GM12872 (cell line): ENCODE measurements around the gene SPAG17.

Experiments used
- CTCF ChIP-seq: IDR thresholded peaks from 3 replicates; pipeline ENCODE4 v1.5.1; 2011; ENCODE audit warnings: low read depth, mild to moderate bottlenecking, low read length, moderate library complexity; ENCODE audit not compliant: insufficient read depth

The SPAG17 gene

DNA sequence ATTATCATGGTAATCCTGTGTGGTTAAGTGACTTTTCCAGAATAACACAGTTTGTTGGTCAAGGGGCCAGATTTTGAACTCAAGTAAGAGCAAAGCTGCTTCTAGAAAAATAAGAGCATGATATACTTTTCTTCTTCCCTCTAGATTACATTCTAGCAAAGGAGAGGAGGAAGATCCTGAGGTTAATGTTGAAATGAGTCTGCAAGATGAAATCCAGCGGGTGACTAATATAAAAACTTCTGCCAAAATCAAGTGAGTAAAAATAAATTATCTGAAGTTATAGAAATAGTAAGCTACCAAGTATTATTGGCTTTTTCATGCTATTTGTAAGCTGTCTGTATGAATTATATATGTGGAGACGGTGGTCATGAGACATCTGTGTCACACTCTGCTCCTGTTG lies 242.7 kb downstream of the SPAG17 start:
- no peak for TF ChIP-seq CTCF

DNA sequence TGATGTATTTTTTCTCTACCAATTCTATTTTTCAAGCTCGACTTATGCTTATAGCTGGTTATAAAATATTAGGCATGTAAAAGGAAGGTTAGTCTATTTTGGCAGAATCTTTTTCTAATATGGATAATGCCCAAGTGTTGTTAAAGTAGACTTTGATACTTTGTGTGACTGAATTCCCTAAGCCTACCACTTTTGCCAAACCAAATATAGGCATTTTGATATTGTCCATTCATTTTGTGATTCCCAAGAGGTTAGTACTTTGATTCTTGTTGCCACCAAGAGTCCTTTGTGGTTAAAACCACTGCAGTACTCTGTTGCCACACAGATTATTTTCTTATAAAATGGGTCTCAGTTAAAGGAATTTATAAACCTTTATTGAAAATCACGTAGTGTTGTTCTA lies 251.3 kb downstream of the SPAG17 start:
- no peak for TF ChIP-seq CTCF

GRCh38 chr1:117932576-117932975 lies 252.5 kb downstream of the SPAG17 start:
- no peak for TF ChIP-seq CTCF

DNA sequence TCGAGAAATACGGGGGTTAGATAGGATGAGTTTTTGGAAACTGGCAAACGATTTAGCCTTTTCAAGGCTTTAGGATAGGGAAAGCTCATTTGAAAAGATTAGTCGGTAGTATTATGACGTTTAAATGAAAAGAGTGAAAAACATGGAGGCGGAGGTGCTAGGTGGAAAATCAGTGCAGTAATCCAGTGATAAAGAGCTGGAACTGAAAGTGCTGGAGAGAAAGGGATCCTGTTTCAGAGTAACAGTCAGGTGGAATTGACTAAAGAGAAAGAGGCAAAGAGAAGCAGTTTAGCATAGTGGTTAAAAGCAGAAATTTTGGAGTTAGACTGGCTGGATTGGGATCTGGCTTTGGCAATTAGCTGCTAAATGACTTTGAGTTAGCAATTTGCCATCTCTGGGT lies 254.5 kb downstream of the SPAG17 start:
- TF ChIP-seq CTCF = no peak

DNA sequence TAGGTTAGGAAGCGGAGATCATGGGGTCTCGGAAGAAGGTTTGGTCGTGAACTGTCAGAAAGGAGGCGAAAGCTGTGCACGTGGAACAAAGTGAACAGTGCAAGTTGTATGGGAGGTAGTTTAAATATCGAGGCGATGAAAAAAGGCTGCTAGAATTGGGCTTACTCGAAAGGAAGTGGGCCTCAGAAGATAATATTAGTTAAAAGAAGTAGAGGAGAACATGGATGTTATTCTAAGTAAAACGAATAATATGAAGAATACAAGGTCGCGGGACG lies 254.9 kb downstream of the SPAG17 start:
- TF ChIP-seq CTCF = no peak

- no peak for TF ChIP-seq CTCF
Observed at GRCh38 chr1:117929343-117930172, 255.5 kb downstream of the SPAG17 start, which contains the start of the genes GDAP2 and WDR3. GDAP2 (minus strand) TSS chr1:117929621; CDS start chr1:117920357, 9,264 bp downstream. WDR3 (plus strand) TSS chr1:117929739; CDS start chr1:117933320, 3,581 bp downstream.

- peak; percentile 33; the same call in 1 of the 3 replicates for TF ChIP-seq CTCF
Observed at GRCh38 chr1:117928881-117929342, 256.1 kb downstream of the SPAG17 start.
